Fibroblast of lung (primary cell): Measurements from ENCODE around the gene TNKS2. TPM values are rescaled to one million over a fixed set of nuclear protein-coding genes. Genes with fewer than 3 reads are reported as not detected.

Source experiments
- DNase-seq, 2 donors: peaks; one replicate each; pipeline versions ENCODE4 v3.0.0 to v3.0.0-alpha.2; 2010; ENCODE audit warnings: low read depth in 2 of 2
- H2AFZ ChIP-seq: 2 replicates; pipeline ENCODE4 v1.5.1; 2012; ENCODE audit warnings: low read length, control low read depth, inconsistent platforms
- H3K27ac ChIP-seq: 2 replicates; pipeline ENCODE4 v1.5.1; 2011; ENCODE audit warnings: low read length, control low read depth; ENCODE audit not compliant: insufficient read depth
- H3K27me3 ChIP-seq: 2 replicates; pipeline ENCODE4 v1.5.1; 2011; ENCODE audit warnings: mild to moderate bottlenecking, low read length; ENCODE audit not compliant: control insufficient read depth, insufficient read depth
- H3K36me3 ChIP-seq: 2 replicates; pipeline ENCODE4 v1.5.1; 2011; ENCODE audit warnings: low read length; ENCODE audit not compliant: control insufficient read depth, insufficient read depth
- H3K4me1 ChIP-seq: 2 replicates; pipeline ENCODE4 v1.5.1; 2011; ENCODE audit warnings: low read length; ENCODE audit not compliant: control insufficient read depth, insufficient read depth; ENCODE audit errors: extremely low read depth
- H3K4me2 ChIP-seq: 2 replicates; pipeline ENCODE4 v1.5.1; 2011; ENCODE audit warnings: low read length, control low read depth; ENCODE audit not compliant: insufficient read depth; ENCODE audit errors: extremely low read depth
- H3K4me3 ChIP-seq, 4 experiments: fragments of 200-600 bp in 1 of 4; sonication (generic) in 1 of 4; replicated peaks in 1 of 4; 2 replicates each; pipeline ENCODE4 v1.5.1; 2011 to 2016; ENCODE audit warnings: low read length in 4 of 4, low read depth in 3 of 4, mild to moderate bottlenecking in 3 of 4, control low read depth in 2 of 4, inconsistent platforms in 1 of 4, mixed read lengths in 1 of 4; ENCODE audit not compliant: insufficient read depth in 1 of 4; ENCODE audit errors: control extremely low read depth in 1 of 4
- H3K79me2 ChIP-seq: 2 replicates; pipeline ENCODE4 v1.5.1; 2012; ENCODE audit warnings: mild to moderate bottlenecking, low read length, inconsistent platforms; ENCODE audit not compliant: control insufficient read depth, insufficient read depth
- H3K9ac ChIP-seq: 2 replicates; pipeline ENCODE4 v1.5.1; 2011; ENCODE audit warnings: mild to moderate bottlenecking, low read length, control low read depth; ENCODE audit not compliant: insufficient read depth
- H3K9me3 ChIP-seq: 2 replicates; pipeline ENCODE4 v1.5.1; 2012; ENCODE audit warnings: low read depth, low read length; ENCODE audit not compliant: control insufficient read depth, insufficient read depth
- H4K20me1 ChIP-seq: 2 replicates; pipeline ENCODE4 v1.5.1; 2011; ENCODE audit warnings: low read length; ENCODE audit not compliant: control insufficient read depth, insufficient read depth; ENCODE audit errors: extremely low read depth
- EZH2 ChIP-seq: IDR thresholded peaks from 2 replicates; pipeline ENCODE4 v1.5.1; 2012; ENCODE audit warnings: low read length, control low read depth, mild to moderate bottlenecking; ENCODE audit errors: missing control alignments
- polyA plus RNA-seq, 2 donors: library from polyadenylated mRNA; depleted of rRNA in 1 of 2; stranded (reverse) in 1 of 2; unstranded in 1 of 2; fragments of >200 nt; gene quantifications; 2 replicates each; pipeline ENCODE4 v1.2.1, GENCODE V29; 2011 to 2012; ENCODE audit warnings: missing spikeins in 1 of 2
- total RNA-seq: library from RNA; depleted of rRNA; stranded (reverse); fragments of >200 nt; gene quantifications from 2 replicates; pipeline ENCODE4 v1.2.1, GENCODE V29; 2014
- TF ChIP-seq, protein P1 (sequence below), 2 donors: IDR thresholded peaks in 1 of 2; conservative IDR thresholded peaks in 1 of 2; 1 replicate in 1 of 2; 2 replicates in 1 of 2; pipeline ENCODE4 v1.5.1; 2011 to 2012; ENCODE audit warnings: low read length in 2 of 2, control low read depth in 1 of 2, inconsistent platforms in 1 of 2, low read depth in 1 of 2, mild to moderate bottlenecking in 1 of 2

The TNKS2 gene
- total and polyA plus RNA-seq, 2 donors (not counting 1 experiment from before 2014, with no cell fraction given): 44.6 to 61.6 TPM

DNA sequence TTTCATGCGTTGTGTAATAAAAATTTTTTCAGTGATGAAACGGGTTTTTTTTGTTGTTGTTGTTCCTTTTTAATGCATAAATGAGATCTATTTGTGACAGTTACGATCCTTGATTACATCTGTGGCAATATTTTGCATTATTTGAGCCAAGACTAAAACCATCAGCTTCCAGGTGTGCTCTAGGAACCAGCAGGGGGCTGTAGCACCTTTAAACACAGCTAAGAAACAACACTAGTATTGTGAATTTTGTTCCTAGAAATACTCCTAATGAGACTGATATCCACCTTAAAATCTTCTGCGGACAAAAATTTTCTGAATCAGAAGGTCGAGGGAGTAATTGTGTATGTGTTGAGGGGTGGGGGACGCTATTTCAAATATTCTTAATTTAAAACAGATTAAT lies 58.4 kb downstream of the TNKS2 start:
- H3K9ac ChIP-seq: no peak overlapping the region
- H3K79me2 ChIP-seq: no peaks in the 10 kb centered on the region
- no peak overlapping the region for H3K27ac ChIP-seq
- no peaks in the 10 kb centered on the region for H3K4me1 ChIP-seq
- peaks cover 1% of the 10 kb centered on the region for H4K20me1 ChIP-seq
- peak in 1 of 2 donors; percentile 21 for DNase-seq
- no peaks in the 10 kb centered on the region for H3K9me3 ChIP-seq
- no peak overlapping the region for H3K4me3 ChIP-seq
- no peak overlapping the region for H2AFZ ChIP-seq
- no peak for TF ChIP-seq EZH2
- TF ChIP-seq, protein P1, sequence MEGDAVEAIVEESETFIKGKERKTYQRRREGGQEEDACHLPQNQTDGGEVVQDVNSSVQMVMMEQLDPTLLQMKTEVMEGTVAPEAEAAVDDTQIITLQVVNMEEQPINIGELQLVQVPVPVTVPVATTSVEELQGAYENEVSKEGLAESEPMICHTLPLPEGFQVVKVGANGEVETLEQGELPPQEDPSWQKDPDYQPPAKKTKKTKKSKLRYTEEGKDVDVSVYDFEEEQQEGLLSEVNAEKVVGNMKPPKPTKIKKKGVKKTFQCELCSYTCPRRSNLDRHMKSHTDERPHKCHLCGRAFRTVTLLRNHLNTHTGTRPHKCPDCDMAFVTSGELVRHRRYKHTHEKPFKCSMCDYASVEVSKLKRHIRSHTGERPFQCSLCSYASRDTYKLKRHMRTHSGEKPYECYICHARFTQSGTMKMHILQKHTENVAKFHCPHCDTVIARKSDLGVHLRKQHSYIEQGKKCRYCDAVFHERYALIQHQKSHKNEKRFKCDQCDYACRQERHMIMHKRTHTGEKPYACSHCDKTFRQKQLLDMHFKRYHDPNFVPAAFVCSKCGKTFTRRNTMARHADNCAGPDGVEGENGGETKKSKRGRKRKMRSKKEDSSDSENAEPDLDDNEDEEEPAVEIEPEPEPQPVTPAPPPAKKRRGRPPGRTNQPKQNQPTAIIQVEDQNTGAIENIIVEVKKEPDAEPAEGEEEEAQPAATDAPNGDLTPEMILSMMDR (conservative IDR thresholded peaks at IDR 0.05 in 1 of 2, IDR thresholded peaks at IDR 0.05 in 1 of 2; ENCODE audit: low read depth in 1 of 2, low read length in 2 of 2): peak; percentile 18 to 34
- H3K4me2 ChIP-seq: no peak overlapping the region
- no peaks in the 10 kb centered on the region for H3K27me3 ChIP-seq
- peaks cover 2% of the 10 kb centered on the region for H3K36me3 ChIP-seq

DNA sequence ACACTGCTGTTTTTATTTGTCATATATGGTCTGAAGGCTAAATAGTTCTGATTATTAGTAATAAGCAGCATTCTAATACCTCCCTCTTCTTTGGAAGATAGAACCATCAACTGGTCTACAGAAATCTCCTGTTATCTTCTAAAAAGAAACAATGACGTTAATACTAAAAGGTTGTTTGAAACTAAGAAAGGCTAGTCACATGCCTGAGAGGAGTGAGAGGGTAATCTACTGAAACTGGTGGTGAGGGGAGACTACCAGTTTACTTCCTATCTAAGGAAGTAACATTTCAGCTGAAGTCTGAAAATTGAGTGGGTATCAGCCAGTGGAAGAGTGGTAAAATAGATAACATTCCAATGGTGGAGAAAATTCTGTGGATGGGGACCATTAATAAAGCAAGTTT lies 62.7 kb downstream of the TNKS2 start:
- Histone ChIP-seq H3K4me2 (no peak overlapping the region), H3K9me3 (no peaks in the 10 kb centered on the region), H3K36me3 (peaks cover 2% of the 10 kb centered on the region), H3K27ac (no peak overlapping the region), H3K79me2 (no peaks in the 10 kb centered on the region), H3K4me1 (peaks cover 2% of the 10 kb centered on the region), H4K20me1 (no peaks in the 10 kb centered on the region), H3K27me3 (no peaks in the 10 kb centered on the region), H3K4me3 (no peak overlapping the region), H3K9ac (no peak overlapping the region), H2AFZ (no peak overlapping the region)
- DNase-seq: no peak
- TF ChIP-seq EZH2: no peak
- TF ChIP-seq, protein P1 (conservative IDR thresholded peaks at IDR 0.05 in 1 of 2, IDR thresholded peaks at IDR 0.05 in 1 of 2; ENCODE audit: low read depth in 1 of 2, low read length in 2 of 2): no peak

DNA sequence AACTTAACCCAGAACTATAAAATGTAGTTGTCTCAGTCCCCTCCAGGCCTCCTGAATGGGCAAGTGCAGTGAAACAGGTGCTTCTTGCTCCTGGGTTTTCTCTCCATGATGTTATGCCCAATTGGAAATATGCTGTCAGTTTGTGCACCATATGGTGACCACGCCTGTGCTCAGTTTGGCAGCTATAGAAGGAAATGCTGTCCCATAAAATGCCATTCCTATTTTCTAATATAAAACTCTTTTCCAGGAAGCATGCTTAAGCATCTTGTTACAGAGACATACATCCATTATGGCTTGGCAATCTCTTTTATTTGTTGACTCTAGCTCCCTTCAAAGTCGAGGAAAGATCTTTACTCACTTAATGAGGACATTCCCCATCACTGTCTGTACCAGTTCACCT lies 65.9 kb downstream of the TNKS2 start:
- Histone ChIP-seq H3K9me3 (no peaks in the 10 kb centered on the region), H3K9ac (no peak overlapping the region), H3K4me3 (no peak overlapping the region), H4K20me1 (no peaks in the 10 kb centered on the region), H3K27ac (no peak overlapping the region), H3K4me1 (peaks cover 2% of the 10 kb centered on the region), H3K79me2 (no peaks in the 10 kb centered on the region), H2AFZ (no peak overlapping the region), H3K4me2 (no peak overlapping the region), H3K36me3 (peaks cover 2% of the 10 kb centered on the region), H3K27me3 (no peaks in the 10 kb centered on the region)
- TF ChIP-seq, protein P1 (conservative IDR thresholded peaks at IDR 0.05 in 1 of 2, IDR thresholded peaks at IDR 0.05 in 1 of 2; ENCODE audit: low read depth in 1 of 2, low read length in 2 of 2): no peak
- TF ChIP-seq EZH2: no peak
- no peak for DNase-seq
